GM19035 (cell line): ENCODE measurements around the gene NDUFV3.
"Not testable (repeated sequence)": the region's sequence is repeated elsewhere in the genome, so short reads cannot be mapped to it uniquely, and the experiment has no call there.

ENCODE experiments used
- ATAC-seq: cut with Tn5 transposase; IDR thresholded peaks from one replicate; pipeline ENCODE4 v1.9.1; 2021; ENCODE audit not compliant: unreplicated experiment

The NDUFV3 gene

DNA sequence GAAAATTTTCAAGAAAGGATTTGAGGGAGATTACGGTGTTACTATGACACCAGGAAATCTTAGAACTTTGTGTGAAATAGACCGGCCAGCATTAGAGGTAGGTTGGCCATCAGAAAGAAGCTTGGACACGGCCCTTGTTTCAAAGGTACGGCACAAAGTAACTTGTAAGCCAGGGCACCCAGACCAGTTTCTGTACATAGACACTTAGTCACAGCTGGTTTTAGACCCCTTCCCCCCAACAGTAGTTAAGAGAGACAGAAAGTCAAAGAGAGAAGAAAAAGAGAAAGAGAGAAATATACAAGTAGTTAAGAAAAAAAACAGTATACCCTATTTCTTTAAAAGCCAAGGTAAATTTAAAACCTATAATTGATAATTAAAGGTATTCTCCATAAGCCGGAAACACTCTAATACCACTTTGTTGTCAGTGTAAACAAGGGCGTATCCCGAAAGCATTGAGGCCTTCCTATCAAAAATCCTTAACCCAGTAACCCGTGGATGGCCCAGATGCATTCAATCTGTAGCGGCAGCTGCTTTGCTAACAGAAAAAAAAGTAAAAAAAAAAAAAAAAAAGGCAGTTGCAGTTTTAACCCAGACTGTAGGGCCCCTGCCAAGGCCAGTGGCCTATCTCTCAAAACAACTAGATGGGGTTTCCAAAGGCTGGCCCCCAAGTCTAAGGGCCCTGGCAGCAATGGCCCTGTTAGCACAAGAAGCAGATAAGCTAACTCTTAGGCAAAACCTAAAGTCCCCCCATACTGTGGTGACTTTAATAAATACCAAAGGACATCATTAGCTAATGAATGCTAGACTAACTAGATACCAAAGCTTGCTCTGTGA is 40.2 kb downstream of the NDUFV3 start:
- ATAC-seq: not testable (repeated sequence)

DNA sequence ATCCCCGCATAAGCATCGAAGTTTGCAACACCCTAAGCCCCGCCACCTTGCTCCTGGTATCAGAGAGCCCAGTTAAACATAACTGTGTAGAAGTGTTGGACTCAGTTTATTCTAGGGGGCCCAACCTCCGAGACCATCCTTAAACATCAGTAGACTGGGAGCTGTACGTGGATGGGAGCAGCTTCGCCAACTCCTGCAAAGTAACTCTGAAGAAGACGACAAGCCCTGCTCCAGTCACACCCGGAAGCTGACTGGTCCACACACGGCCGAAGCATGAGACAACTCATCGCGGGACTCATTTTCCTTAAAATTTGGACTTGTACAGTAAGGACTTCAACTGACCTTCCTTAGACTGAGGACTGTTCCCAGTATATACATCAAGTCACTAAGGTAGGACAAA is 40.9 kb downstream of the NDUFV3 start:
- not testable (repeated sequence) for ATAC-seq

DNA sequence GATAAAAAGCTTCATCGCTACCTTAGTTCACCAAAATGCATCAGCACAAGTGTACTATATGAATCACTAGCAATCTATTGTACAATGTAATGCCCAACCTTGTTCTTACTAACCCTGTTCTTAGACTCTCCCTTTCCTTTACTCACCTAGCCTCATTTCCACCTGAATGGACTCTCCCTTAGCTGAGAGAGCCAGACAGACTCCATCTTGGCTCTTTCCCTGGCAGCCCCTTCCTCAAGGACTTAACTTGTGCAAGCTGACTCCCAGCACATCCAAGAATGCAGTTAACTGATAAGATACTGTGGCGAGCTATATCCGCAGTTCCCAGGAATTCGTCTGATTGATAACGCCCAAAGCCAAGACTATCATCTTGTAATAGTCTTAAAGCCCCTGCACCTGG is 43.3 kb downstream of the NDUFV3 start:
- not testable (repeated sequence) for ATAC-seq

DNA sequence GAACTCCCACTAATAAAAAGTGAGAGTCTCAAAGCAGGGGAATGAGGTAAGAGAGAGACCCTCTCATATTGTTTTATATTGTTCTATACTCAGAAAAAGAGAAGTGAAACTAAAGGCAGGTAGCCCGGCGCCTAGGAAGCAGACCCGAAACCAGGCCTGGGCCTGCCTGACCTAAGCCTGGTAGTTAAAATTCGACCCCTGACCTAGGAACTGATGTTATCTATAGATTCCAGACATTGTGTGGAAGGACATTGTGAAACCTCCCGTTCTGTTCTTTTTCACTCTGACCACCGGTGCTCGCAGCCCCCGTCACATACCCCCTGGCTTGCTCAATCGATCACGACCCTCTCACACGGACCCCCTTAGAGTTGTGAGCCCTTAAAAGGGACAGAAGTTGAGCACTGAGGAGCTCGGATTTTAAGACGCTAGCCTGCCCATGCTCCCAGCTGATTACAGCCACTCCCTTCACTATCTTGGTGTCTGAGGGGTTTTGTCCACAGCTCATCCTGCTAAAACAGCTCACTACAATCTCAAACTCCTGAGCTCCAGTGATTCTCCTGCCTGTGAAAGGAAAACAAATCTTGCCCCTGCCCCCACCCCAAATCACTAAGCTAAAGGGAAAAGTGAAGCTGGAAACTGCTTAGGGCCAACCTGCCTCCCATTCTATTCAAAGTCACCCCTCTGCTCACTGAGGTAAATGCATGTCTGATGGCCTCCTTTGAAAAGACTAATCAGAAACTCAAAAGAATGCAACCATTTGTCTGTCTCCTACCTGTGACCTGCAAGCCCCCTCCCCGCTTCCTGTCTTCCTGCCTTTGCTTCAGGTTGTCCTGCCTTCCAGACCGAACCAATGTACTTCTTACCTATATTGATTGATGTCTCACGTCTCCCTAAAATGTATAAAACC is 44.2 kb downstream of the NDUFV3 start:
- not testable (repeated sequence) for ATAC-seq

- no peak for ATAC-seq
Measured at GRCh38 chr21:42937960-42938605, 45.0 kb downstream of the NDUFV3 start.

GRCh38 chr21:42938606-42938995 is 45.5 kb downstream of the NDUFV3 start:
- ATAC-seq: not testable (repeated sequence)

DNA sequence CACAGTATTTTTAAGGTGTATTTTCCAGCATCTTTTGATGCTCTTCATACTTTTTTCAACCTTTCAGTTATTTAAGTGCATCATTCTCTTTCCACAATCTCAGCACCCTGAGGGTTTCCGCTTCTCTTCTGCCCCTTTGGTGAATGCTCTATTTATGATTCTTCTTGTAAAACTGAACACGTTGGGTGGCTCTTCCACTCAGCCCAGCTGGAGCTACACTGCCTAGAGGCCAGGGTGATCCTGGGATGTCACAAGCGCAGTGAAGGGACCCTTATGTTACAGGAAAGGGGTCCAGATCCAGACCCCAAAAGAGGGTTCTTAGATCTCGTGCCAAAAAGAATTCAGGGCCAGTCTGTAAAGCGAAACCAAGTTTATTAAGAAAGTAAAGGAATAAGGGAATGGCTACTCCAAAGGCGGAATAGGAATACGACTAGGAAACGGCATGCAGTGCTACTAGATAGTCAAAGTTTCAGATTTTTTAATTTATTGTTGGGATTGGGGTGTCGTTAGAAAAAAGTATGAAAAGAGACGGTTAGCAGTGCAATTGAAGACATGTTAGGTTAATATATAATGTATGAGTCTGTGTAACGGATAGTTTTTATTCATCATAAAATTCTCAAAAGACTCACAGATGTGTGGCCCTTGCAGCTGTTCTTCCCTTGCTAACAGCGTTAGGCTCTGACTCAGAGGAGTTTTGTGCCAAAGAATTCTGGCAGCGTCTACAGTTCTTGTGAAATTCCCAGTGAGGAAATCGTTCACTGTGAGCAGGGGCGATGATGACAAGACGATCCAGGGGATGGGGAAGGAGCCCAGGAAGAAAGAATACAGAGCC is 46.7 kb downstream of the NDUFV3 start:
- ATAC-seq: no peak

DNA sequence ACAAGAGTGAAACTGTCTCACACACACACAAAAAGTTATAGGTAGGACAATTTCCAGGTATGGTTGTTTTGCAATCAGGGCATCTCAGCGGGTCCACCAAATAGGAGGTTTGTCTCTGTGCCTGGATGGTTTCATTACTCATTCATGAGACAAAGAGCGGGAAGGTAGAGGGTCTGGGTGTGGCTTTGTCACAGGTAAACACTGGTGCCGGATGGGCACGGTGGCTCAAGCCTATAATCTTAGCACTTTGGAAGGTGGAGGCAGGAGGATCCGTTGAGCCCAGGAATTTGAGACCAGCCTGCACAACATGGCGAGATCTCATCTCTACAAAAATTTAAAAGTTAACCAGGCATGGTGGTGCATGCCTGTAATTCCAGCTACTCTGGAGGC is 48.6 kb downstream of the NDUFV3 start:
- no peak for ATAC-seq

DNA sequence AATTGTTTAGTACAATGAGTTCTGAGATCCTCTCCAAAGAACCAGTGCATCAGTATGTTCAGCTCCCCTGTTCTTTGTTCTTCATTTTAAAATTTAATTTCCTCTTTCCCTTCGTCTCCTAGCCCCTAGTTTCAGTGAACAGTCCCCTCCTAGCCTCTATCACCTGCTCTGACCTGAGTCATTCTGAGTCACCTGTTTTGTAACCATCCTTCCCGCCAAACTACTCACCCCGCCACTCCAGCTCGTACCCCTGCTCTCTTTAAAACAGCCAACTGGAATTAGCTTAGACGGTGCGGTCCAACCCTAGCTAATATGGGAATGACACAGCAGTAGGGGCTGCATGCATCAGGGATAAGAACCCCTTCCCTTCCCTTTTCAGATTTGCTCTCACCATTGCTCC is 49.1 kb downstream of the NDUFV3 start:
- no peak for ATAC-seq

- not testable (repeated sequence) for ATAC-seq
Measured at GRCh38 chr21:42949094-42949755, 56.1 kb downstream of the NDUFV3 start.

- ATAC-seq: not testable (repeated sequence)
Measured at GRCh38 chr21:42951193-42951592, 58.1 kb downstream of the NDUFV3 start.

DNA sequence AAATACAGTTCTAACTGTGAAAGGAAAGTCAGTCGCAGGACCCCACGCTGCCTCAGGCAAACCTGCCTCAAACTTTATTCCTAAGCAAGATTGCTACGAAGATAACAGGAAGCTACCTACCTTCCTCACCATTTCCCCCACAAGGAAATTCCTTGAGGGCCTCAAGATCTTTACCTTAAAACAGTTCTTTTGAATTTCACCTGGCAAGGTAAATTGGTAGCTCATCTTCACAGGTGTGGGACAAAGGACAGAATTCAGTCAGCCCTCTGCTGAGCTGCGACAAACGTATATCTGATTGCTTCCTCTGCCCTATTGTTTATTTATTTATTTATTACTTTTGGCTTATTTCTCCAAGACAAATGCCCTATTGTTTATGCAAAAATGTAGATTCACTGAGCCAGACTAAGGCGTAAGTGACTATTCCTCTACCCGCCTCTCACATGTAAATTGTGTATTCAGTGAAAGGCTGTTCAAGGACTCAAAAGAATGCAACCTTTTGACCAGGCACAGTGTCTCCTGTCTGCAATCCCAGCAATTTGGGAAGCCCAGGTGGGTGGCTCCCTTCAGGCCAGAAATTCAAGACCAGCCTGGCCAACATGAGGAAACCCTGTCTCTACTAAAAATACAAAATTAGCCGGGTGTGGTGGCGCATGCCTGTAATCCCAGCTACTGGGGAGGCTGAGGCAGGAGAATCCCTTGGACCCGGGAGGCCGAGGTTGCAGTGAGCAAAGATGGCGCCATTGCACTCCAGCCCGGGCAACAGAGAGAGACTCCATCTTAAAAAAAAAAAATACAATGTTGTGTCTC is 63.9 kb downstream of the NDUFV3 start:
- no peak for ATAC-seq

DNA sequence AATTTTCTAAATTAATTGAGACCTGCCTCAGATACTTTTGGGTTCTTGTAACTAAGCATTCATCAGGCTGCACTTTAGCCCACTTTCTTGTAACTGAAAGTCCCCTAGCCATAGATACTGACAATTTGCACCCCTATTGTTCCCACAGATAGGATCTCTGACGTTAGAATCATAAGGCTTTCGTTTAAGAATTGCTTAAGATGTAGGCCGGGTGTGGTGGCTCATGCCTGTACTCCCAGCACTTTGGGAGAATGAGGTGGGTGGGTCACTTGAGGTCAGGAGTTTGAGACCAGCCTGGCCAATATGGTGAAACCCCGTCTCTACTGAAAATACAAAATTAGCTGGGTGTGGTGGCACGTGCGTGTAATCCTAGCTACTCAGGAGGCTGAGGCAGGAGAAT is 65.0 kb downstream of the NDUFV3 start:
- not testable (repeated sequence) for ATAC-seq

DNA sequence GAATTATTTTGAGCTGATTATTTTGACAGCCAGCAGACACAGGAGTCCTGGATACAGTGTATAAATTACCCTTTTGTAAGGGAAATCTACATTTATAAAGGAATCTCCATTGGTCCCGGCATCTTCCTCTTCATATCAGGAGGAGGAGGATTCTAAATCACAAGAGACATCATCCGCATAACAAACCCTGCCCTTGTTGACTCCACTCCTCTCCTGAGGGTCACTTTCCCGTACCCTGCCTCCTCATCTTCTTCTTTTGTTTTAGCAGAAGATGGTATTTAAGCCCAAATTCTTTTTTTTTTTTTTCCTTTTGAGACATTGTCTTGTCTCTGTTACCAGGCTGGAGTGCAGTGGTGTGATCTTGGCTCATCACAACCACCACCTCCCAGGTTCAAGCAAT is 66.6 kb downstream of the NDUFV3 start:
- ATAC-seq: no peak

DNA sequence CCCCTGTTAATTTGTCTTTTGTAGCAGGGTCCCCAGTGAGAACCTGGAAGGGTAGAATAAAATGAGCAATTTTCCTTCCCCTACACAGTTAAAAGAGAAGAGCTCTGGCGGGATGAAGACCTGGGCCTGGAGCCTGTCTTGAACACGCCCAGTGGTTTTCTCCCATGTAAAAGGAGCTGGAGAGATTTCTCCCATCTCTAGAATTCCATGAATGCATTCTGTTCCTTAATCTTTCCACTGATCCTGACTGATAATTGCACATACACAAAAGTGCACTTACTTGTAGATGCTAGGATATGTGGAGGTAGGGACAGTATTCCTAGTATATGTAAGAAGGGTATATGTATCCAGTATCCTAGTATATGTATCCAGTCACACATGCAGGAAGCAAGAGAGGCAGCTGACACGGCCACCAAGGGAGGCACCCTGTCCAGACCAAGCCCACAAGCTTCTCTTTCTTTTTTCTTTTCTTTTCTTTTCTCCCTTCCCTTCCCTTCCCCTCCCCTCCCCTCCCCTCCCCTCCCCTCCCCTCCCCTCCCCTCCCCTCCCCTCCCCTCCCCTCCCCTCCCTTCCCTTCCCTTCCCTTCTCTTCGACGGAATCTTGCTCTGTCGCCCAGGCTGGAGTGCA is 69.4 kb downstream of the NDUFV3 start:
- no peak for ATAC-seq
